ENCODE results near the gene SIPA1. TPM values are rescaled to one million over a fixed set of nuclear protein-coding genes. Genes with fewer than 3 reads are reported as not detected.

SIPA1 gene
- total RNA-seq, 4 donors from 2014 or later = 19.3 to 60.5 (median 33.3) TPM

GRCh38 chr11:65645710-65646109, 7.8 kb downstream of the SIPA1 start:
- DNase-seq (ENCODE audit: low spot score) (no peak), ATAC-seq (ENCODE audit: low FRiP score) (no peak)
- TF ChIP-seq CTCF (IDR thresholded peaks at IDR 0.05) = no peak

- no peak for DNase-seq (ENCODE audit: low spot score)
- no peak for TF ChIP-seq CTCF (IDR thresholded peaks at IDR 0.05)
Observed at GRCh38 chr11:65646288-65646957, 8.5 kb downstream of the SIPA1 start.

GRCh38 chr11:65646958-65647701, 9.2 kb downstream of the SIPA1 start:
- DNase-seq (ENCODE audit: low spot score) (no peak), ATAC-seq (ENCODE audit: low FRiP score) (peak; percentile 50)
- no peak for TF ChIP-seq CTCF (IDR thresholded peaks at IDR 0.05)

More at GRCh38 chr11:65646288-65646957, 8.5 kb downstream of the SIPA1 start:
- no peak for ATAC-seq (ENCODE audit: low FRiP score)

GRCh38 chr11:65648997-65649493, 11.1 kb downstream of the SIPA1 start:
- no peak for DNase-seq (ENCODE audit: low spot score)
- TF ChIP-seq CTCF (IDR thresholded peaks at IDR 0.05) = no peak
- no peak for ATAC-seq (ENCODE audit: low FRiP score)

GRCh38 chr11:65649656-65650546, 12.0 kb downstream of the SIPA1 start:
- DNase-seq (ENCODE audit: low spot score) (no peak), ATAC-seq (ENCODE audit: low FRiP score) (no peak)
- TF ChIP-seq CTCF (IDR thresholded peaks at IDR 0.05) = no peak

- TF ChIP-seq CTCF (IDR thresholded peaks at IDR 0.05) = no peak
- ATAC-seq (ENCODE audit: low FRiP score) (no peak), DNase-seq (ENCODE audit: low spot score) (no peak)
Observed at GRCh38 chr11:65650547-65651338, 12.8 kb downstream of the SIPA1 start.
